ENCODE data around the gene NXN.

Gene NXN

GRCh38 chr17:979539-980405 is at the start of gene NXN:
Gene NXN (minus strand): TSS chr17:979776.
- DNase-seq: peak; percentile 68

- no peak for DNase-seq
Measured at GRCh38 chr17:1027044-1027443, 47.5 kb upstream of the NXN start.

- no peak for DNase-seq
Measured at GRCh38 chr17:1026599-1026975, 47.0 kb upstream of the NXN start.

GRCh38 chr17:1025733-1026598 is 46.4 kb upstream of the NXN start:
- no peak for DNase-seq

- DNase-seq: no peak
Measured at GRCh38 chr17:1024076-1024475, 44.5 kb upstream of the NXN start.

GRCh38 chr17:1022278-1023024 is 42.9 kb upstream of the NXN start:
- DNase-seq: no peak

- DNase-seq: no peak
Measured at GRCh38 chr17:1021147-1021546, 41.6 kb upstream of the NXN start.

- no peak for DNase-seq
Measured at GRCh38 chr17:1019451-1019850, 39.9 kb upstream of the NXN start.

GRCh38 chr17:1018547-1018946 is 39.0 kb upstream of the NXN start:
- no peak for DNase-seq

GRCh38 chr17:1013729-1014090 is 34.1 kb upstream of the NXN start:
- DNase-seq: no peak

- no peak for DNase-seq
Measured at GRCh38 chr17:1012823-1013728, 33.5 kb upstream of the NXN start.

- no peak for DNase-seq
Measured at GRCh38 chr17:1011760-1012735, 32.5 kb upstream of the NXN start.

GRCh38 chr17:1011138-1011537 is 31.6 kb upstream of the NXN start:
- DNase-seq: no peak

GRCh38 chr17:1010586-1010985 is 31.0 kb upstream of the NXN start:
- DNase-seq: no peak

- DNase-seq: no peak
Measured at GRCh38 chr17:1010086-1010450, 30.5 kb upstream of the NXN start.

GRCh38 chr17:1009229-1010085 is 29.9 kb upstream of the NXN start:
- no peak for DNase-seq

GRCh38 chr17:1008008-1008761 is 28.6 kb upstream of the NXN start:
- DNase-seq: no peak

- no peak for DNase-seq
Measured at GRCh38 chr17:1007310-1008007, 27.9 kb upstream of the NXN start.

- DNase-seq: no peak
Measured at GRCh38 chr17:1006054-1006453, 26.5 kb upstream of the NXN start.
